T-helper 1 cell treated with Interleukin-12 subunit alpha and Interleukin-12 subunit beta and Interleukin-4 antibody, amounts not matched to agents 30 ng/mL and 1 ng/mL, for 36 hours (primary cell): ENCODE data around the gene YJU2. TPM values are rescaled to one million over a fixed set of nuclear protein-coding genes. Genes with fewer than 3 reads are reported as not detected.

Experiments
- total RNA-seq: library from RNA; stranded (reverse); gene quantifications from 2 replicates; pipeline ENCODE4 v1.2.3, GENCODE V29; 2022

The YJU2 gene
- total RNA-seq, 1 donor from 2014 or later = 31.3 TPM

Other genes starting within 250 kb of the YJU2 start
- 38.4 and 40.5 TPM in 2 replicates for gene PIAS4, start 239.3 kb upstream of the YJU2 start, total RNA-seq
- 41.6 and 41.8 TPM in 2 replicates for gene ZBTB7A, start 180.2 kb upstream of the YJU2 start, total RNA-seq
- 144 and 156 TPM in 2 replicates for gene MAP2K2, start 123.0 kb upstream of the YJU2 start, total RNA-seq
- gene CREB3L3, start 93.4 kb upstream of the YJU2 start, total RNA-seq = not detected in 2 replicates
- gene SIRT6, start 64.5 kb upstream of the YJU2 start, total RNA-seq = 49.5 and 49.6 TPM in 2 replicates
- 0.63 and 0.69 TPM in 2 replicates for gene ANKRD24, start 64.4 kb upstream of the YJU2 start, total RNA-seq
- 27.2 and 28.1 TPM in 2 replicates for gene EBI3, start 17.6 kb upstream of the YJU2 start, total RNA-seq
- not detected in 2 replicates for gene SHD, start 32.2 kb downstream of the YJU2 start, total RNA-seq
- 33.2 and 34.6 TPM in 2 replicates for gene TMIGD2, start 55.3 kb downstream of the YJU2 start, total RNA-seq
- 22.0 and 24.2 TPM in 2 replicates for gene FSD1, start 57.5 kb downstream of the YJU2 start, total RNA-seq
- gene STAP2, start 91.7 kb downstream of the YJU2 start, total RNA-seq = 14.8 and 19.1 TPM in 2 replicates
- gene MPND, start 96.5 kb downstream of the YJU2 start, total RNA-seq = 19.0 and 21.0 TPM in 2 replicates
- 67.8 and 74.3 TPM in 2 replicates for gene SH3GL1, start 153.5 kb downstream of the YJU2 start, total RNA-seq
- 74.0 and 79.1 TPM in 2 replicates for gene CHAF1A, start 155.6 kb downstream of the YJU2 start, total RNA-seq
- 46.3 and 52.0 TPM in 2 replicates for gene UBXN6, start 210.7 kb downstream of the YJU2 start, total RNA-seq
- gene HDGFL2, start 225.2 kb downstream of the YJU2 start, total RNA-seq = 55.7 and 67.4 TPM in 2 replicates